GM12865 (cell line): ENCODE measurements around the gene NHLRC2.

Experiments used
- DNase-seq: peaks from one replicate; pipeline ENCODE4 v3.0.0; 2010; ENCODE audit warnings: low read depth
- H3K4me3 ChIP-seq: 2 replicates; pipeline ENCODE4 v1.5.1; 2011; ENCODE audit warnings: mild to moderate bottlenecking, low read depth, low read length, control low read depth
- TF ChIP-seq, protein P1 (sequence below): IDR thresholded peaks from 2 replicates; pipeline ENCODE4 v1.5.1; 2011; ENCODE audit warnings: low read length, control low read depth, low read depth, inconsistent platforms; ENCODE audit not compliant: insufficient read depth; ENCODE audit errors: missing control alignments

NHLRC2 gene

DNA sequence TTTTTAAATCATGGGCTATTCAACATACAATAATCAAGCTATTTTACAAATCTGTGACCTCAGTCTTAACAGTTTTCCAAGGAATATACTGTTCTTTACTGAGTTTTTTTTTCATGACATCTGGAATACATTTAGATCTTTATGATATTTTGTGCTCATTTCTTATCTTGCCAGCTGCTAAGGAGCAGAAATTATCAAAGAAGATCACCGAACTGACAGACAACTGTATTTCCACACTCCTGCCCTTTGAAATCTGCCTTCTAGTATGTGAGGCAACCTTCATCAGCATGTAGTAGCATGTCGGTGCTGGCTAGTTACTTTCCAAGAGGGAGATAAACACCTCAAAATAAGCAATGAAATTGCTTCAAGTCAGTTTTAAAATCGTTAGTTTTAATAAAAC, 66.4 kb downstream of the NHLRC2 start:
- H3K4me3 ChIP-seq, result no peak overlapping the region
- TF ChIP-seq, protein P1, sequence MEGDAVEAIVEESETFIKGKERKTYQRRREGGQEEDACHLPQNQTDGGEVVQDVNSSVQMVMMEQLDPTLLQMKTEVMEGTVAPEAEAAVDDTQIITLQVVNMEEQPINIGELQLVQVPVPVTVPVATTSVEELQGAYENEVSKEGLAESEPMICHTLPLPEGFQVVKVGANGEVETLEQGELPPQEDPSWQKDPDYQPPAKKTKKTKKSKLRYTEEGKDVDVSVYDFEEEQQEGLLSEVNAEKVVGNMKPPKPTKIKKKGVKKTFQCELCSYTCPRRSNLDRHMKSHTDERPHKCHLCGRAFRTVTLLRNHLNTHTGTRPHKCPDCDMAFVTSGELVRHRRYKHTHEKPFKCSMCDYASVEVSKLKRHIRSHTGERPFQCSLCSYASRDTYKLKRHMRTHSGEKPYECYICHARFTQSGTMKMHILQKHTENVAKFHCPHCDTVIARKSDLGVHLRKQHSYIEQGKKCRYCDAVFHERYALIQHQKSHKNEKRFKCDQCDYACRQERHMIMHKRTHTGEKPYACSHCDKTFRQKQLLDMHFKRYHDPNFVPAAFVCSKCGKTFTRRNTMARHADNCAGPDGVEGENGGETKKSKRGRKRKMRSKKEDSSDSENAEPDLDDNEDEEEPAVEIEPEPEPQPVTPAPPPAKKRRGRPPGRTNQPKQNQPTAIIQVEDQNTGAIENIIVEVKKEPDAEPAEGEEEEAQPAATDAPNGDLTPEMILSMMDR, result no peak
- DNase-seq, result no peak

DNA sequence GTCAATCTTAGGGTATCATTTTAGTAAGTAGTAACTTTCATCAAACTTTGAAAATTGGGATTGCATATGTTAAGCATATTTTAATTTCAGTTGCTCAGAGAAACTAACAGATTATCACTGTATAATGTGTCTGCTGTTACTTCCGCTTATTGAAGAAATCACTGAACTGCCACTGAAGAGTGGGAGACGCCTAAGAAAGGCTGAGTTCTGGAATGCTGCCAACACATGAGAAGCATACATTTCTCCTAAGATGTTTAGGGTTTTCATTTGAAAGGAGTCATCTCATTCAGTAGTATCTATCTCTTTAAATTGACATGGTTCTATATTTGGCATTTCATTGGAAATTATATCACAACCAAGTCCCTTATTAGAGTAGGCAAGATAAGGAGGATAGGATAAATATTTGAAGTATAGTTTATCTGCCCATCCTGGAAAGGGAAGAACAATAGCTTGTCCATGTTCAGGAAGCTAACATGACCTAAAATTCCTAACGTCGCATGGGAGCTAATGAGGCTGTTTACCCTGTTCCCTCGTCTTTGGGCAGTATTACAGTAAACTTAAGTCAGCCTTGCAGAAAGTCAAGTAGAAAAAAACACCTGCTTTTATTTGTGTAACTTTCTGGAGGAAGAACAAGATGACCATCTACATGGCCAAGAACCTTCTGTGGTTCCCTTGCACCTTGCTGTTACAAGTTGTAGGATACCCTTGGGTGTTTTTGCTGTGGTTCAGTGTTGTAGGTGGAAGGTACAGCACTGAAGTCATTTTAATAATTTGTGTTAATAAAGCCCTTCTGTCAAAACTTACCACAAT, 67.3 kb downstream of the NHLRC2 start:
- TF ChIP-seq, protein P1, result no peak
- no peak overlapping the region for H3K4me3 ChIP-seq
- DNase-seq, result no peak

- no peak overlapping the region for H3K4me3 ChIP-seq
- DNase-seq, result peak; percentile 41
- TF ChIP-seq, protein P1, result no peak
These were observed 68.5 kb downstream of the NHLRC2 start for GRCh38 chr10:113922787-113923570.

GRCh38 chr10:113924186-113924585, 69.7 kb downstream of the NHLRC2 start:
- TF ChIP-seq, protein P1, result no peak
- H3K4me3 ChIP-seq, result no peak overlapping the region
- no peak for DNase-seq

GRCh38 chr10:113924664-113925063, 70.2 kb downstream of the NHLRC2 start:
- TF ChIP-seq, protein P1, result no peak
- DNase-seq, result no peak
- H3K4me3 ChIP-seq, result no peak overlapping the region

DNA sequence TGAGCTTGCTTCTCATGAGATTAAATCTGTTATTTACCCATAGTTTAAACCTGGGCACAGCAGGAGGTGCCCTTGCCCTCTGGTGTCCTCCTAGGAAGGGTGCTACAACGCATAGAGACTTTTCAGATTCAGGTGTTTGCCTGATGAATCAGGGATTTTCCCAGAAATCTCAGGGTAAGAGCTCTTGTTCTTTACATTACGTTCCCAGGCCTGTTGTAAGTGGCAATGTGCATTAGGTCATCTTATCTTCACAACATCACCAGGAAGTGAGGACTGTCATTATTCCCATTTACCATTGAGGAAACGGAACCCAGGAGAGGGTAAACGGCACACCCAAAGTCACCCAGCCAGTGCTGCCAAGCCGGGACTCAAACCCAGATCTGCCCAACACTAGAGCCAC, 73.0 kb downstream of the NHLRC2 start:
- H3K4me3 ChIP-seq, result no peak overlapping the region
- DNase-seq, result no peak
- TF ChIP-seq, protein P1, result no peak
